Common myeloid progenitor, CD34-positive (primary cell): ENCODE measurements around the gene JADE1.

Experiments used
- CTCF ChIA-PET: fragments of 350-600 bp; sonication (Branson Sonifier 250); formaldehyde crosslinking; loops from one replicate; lab custom pipeline; 2021; ENCODE audit warnings: antibody characterized with exemption; lab: Charles Lee
- POLR2A ChIA-PET: fragments of 350-600 bp; sonication (Branson Sonifier 250); formaldehyde crosslinking; loops from one replicate; lab custom pipeline; 2021; ENCODE audit warnings: antibody characterized with exemption; lab: Charles Lee
- DNase-seq, 3 donors: peaks; one replicate each; pipeline versions ENCODE4 v3.0.0 to v3.0.0-alpha.2; 2013
- H3K27ac ChIP-seq, 2 experiments: 1 replicate in 1 of 2; 2 replicates in 1 of 2; pipeline ENCODE4 v1.7.0; 2013; ENCODE audit warnings: inconsistent platforms in 2 of 2, low read length in 2 of 2, mild to moderate bottlenecking in 2 of 2, low read depth in 1 of 2, moderate library complexity in 1 of 2; ENCODE audit not compliant: severe bottlenecking in 2 of 2, insufficient read depth in 1 of 2, poor library complexity in 1 of 2
- H3K27me3 ChIP-seq, 5 experiments: replicated peaks in 2 of 5; 1 replicate in 3 of 5; 2 replicates in 2 of 5; pipeline versions ENCODE4 v1.6.1 to v1.7.0; 2013; ENCODE audit warnings: low read length in 4 of 5, mild to moderate bottlenecking in 2 of 5, moderate library complexity in 2 of 5, inconsistent platforms in 1 of 5; ENCODE audit not compliant: insufficient read depth in 5 of 5, control insufficient read depth in 4 of 5
- H3K36me3 ChIP-seq, 4 experiments: 1 replicate in 2 of 4; 2 replicates in 2 of 4; pipeline versions ENCODE4 v1.6.1 to v1.7.0; 2013; ENCODE audit warnings: low read length in 3 of 4, control low read depth in 1 of 4, mild to moderate bottlenecking in 1 of 4; ENCODE audit not compliant: control insufficient read depth in 4 of 4, insufficient read depth in 4 of 4
- H3K4me1 ChIP-seq, 4 experiments: 1 replicate in 3 of 4; 2 replicates in 1 of 4; pipeline versions ENCODE4 v1.6.1 to v1.7.1; 2013; ENCODE audit warnings: low read length in 3 of 4, mild to moderate bottlenecking in 3 of 4, control low read depth in 1 of 4, inconsistent platforms in 1 of 4, moderate library complexity in 1 of 4; ENCODE audit not compliant: control insufficient read depth in 4 of 4, insufficient read depth in 4 of 4; ENCODE audit errors: control extremely low read depth in 1 of 4
- H3K4me3 ChIP-seq, 7 experiments: 1 replicate in 4 of 7; 2 replicates in 3 of 7; pipeline versions ENCODE4 v1.5.1 to v1.7.0; 2013; ENCODE audit warnings: mild to moderate bottlenecking in 7 of 7, low read length in 6 of 7, moderate library complexity in 6 of 7, inconsistent platforms in 2 of 7, low read depth in 2 of 7, control low read depth in 1 of 7; ENCODE audit not compliant: insufficient read depth in 4 of 7, control insufficient read depth in 1 of 7; ENCODE audit errors: extremely low read depth in 1 of 7
- H3K9me3 ChIP-seq, 5 experiments: 1 replicate in 4 of 5; 2 replicates in 1 of 5; pipeline versions ENCODE4 v1.6.1 to v1.7.1; 2013; ENCODE audit warnings: low read length in 4 of 5, mild to moderate bottlenecking in 2 of 5, inconsistent platforms in 1 of 5, low read depth in 1 of 5, moderate library complexity in 1 of 5; ENCODE audit not compliant: control insufficient read depth in 4 of 5, insufficient read depth in 2 of 5; ENCODE audit errors: control extremely low read depth in 1 of 5
- WGBS: methylation state at CpG from one replicate; pipeline ENCODE4 v1.1.5; 2013; ENCODE audit not compliant: insufficient coverage; 5-methylcytosine and 5-hydroxymethylcytosine counted together

Gene JADE1

GRCh38 chr4:128869776-128870509, 60.4 kb downstream of the JADE1 start:
- Histone ChIP-seq H3K27me3 (no peaks in the 10 kb centered on the region), H3K27ac (no peak overlapping the region), H3K4me3 (no peak overlapping the region), H3K4me1 (no peaks in the 10 kb centered on the region), H3K36me3 (peaks cover 26 to 80% (median 46%) of the 10 kb centered on the region in 4 experiments), H3K9me3 (no peaks in the 10 kb centered on the region)
- CTCF ChIA-PET = no interaction called here
- no CpG with 5 or more reads among the region's 2 CpGs for WGBS
- DNase-seq = no peak
- POLR2A ChIA-PET = no interaction called here

- DNase-seq = no peak
- H3K27ac ChIP-seq = no peak overlapping the region
- H3K4me1 ChIP-seq = no peaks in the 10 kb centered on the region
- WGBS = 96% methylated on average over 4 of the region's 9 CpGs
- H3K9me3 ChIP-seq = no peaks in the 10 kb centered on the region
- H3K4me3 ChIP-seq = no peak overlapping the region
- H3K27me3 ChIP-seq = no peaks in the 10 kb centered on the region
- POLR2A ChIA-PET = no interaction called here
- CTCF ChIA-PET = no interaction called here
- peaks cover 26 to 66% (median 40%) of the 10 kb centered on the region in 4 experiments for H3K36me3 ChIP-seq
These were observed 62.4 kb downstream of the JADE1 start for GRCh38 chr4:128871948-128872347.

DNA sequence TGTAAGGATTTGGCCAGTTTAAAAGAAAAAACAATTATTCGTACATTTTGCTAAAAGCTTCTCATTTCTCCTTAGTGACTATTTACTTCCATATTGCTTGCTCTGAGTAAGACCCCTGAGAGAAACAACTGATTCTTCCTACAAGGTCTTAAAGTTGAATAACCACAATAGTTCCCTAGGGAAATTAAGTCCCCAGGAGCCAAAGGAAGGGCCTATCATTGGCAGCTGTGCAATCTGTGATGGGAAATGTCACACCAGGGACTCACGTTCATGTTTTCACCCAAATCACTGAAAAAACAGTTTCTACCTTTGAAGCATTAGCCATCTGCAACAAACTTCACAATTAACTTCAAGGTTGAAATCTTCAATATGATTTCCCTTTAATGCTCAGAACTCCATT, 66.7 kb downstream of the JADE1 start:
- ChIA-PET POLR2A (no interaction called here), CTCF (no interaction called here)
- no peaks in the 10 kb centered on the region for H3K9me3 ChIP-seq
- DNase-seq = no peak
- no peak overlapping the region for H3K27ac ChIP-seq
- H3K4me1 ChIP-seq = no peaks in the 10 kb centered on the region
- H3K27me3 ChIP-seq = no peaks in the 10 kb centered on the region
- peaks cover 16 to 30% (median 17%) of the 10 kb centered on the region in 4 experiments for H3K36me3 ChIP-seq
- 100% methylated on average over 2 of the region's 2 CpGs for WGBS
- H3K4me3 ChIP-seq = no peak overlapping the region

- Histone ChIP-seq H3K36me3 (peaks cover under 1 to 15% (median 7%) of the 10 kb centered on the region in 4 experiments), H3K4me3 (no peak overlapping the region), H3K27ac (no peak overlapping the region), H3K27me3 (no peaks in the 10 kb centered on the region), H3K9me3 (no peaks in the 10 kb centered on the region), H3K4me1 (no peaks in the 10 kb centered on the region)
- DNase-seq = no peak
- WGBS = no CpG with 5 or more reads among the region's 4 CpGs
- ChIA-PET CTCF (interaction anchor here (1.0 kb wide), 1 partner anchor 14 kb away, joined by 4 read pairs; no protein-coding TSS in a partner anchor), POLR2A (no interaction called here)
These were observed 68.4 kb downstream of the JADE1 start for GRCh38 chr4:128877934-128878333.

- peaks cover 0 to 11% (median 6%) of the 10 kb centered on the region in 4 experiments for H3K36me3 ChIP-seq
- no peaks in the 10 kb centered on the region for H3K9me3 ChIP-seq
- no peak overlapping the region for H3K4me3 ChIP-seq
- no peaks in the 10 kb centered on the region for H3K4me1 ChIP-seq
- ChIA-PET CTCF (interaction anchor here (1.0 kb wide), 1 partner anchor 10 kb away, joined by 3 read pairs; no protein-coding TSS in a partner anchor), POLR2A (interaction anchor here (0.6 kb wide), 1 partner anchor 408 kb away, joined by 3 read pairs; no protein-coding TSS in a partner anchor)
- H3K27me3 ChIP-seq = no peaks in the 10 kb centered on the region
- H3K27ac ChIP-seq = no peak overlapping the region
- no peak for DNase-seq
- 100% methylated on average over 1 of the region's 2 CpGs for WGBS
These were observed 69.8 kb downstream of the JADE1 start for GRCh38 chr4:128879283-128879682.

DNA sequence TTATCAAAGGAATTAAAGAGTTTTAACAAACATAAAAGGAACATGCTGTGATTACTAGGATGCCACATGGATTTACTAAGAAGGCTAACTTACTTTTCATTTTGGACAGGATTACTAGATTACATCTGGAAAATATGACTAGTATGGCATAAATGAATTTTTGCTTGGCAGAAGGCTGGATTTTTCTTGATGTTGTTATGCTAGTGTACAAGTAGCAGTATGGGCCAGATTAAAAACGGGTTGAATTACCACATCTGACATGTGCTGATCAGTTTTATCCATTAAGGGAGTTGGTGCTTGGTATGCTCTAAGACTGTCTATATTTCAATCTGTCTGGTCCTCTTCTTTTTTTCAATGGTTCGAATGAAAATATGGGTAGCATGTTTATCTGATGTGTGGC, 70.5 kb downstream of the JADE1 start:
- no peaks in the 10 kb centered on the region for H3K27me3 ChIP-seq
- no peak for DNase-seq
- H3K4me3 ChIP-seq = no peak overlapping the region
- no peaks in the 10 kb centered on the region for H3K4me1 ChIP-seq
- H3K36me3 ChIP-seq = peaks cover 0 to 11% (median 6%) of the 10 kb centered on the region in 4 experiments
- ChIA-PET POLR2A (no interaction called here), CTCF (no interaction called here)
- 100% methylated on average over 1 of the region's 2 CpGs for WGBS
- H3K27ac ChIP-seq = no peak overlapping the region
- no peaks in the 10 kb centered on the region for H3K9me3 ChIP-seq

DNA sequence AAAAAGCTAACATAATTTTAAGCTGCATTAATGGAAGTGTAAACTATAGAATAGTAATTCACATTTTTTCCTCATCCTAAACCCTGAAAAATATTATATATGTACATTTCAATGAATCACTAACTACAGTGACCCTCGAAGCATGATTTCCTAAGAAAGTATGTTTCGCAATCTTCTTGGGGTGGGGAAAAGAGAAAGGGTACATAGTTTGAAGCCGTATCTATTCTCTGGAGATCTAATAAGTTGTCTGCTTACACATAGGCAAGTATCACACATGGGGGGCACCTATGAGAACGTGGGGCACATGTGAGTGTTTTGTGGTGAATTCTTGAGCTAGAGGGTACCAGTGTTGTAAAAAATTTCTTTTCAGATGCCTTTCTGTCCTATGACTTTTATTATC, 71.2 kb downstream of the JADE1 start:
- WGBS = 100% methylated on average over 2 of the region's 4 CpGs
- H3K4me3 ChIP-seq = no peak overlapping the region
- ChIA-PET POLR2A (no interaction called here), CTCF (no interaction called here)
- H3K27ac ChIP-seq = no peak overlapping the region
- no peak for DNase-seq
- H3K27me3 ChIP-seq = no peaks in the 10 kb centered on the region
- no peaks in the 10 kb centered on the region for H3K9me3 ChIP-seq
- no peaks in the 10 kb centered on the region for H3K4me1 ChIP-seq
- peaks cover 0 to 11% (median 6%) of the 10 kb centered on the region in 4 experiments for H3K36me3 ChIP-seq
